HCT116 (cell line): ENCODE results near the gene TMEM89. TPM values are rescaled to one million over a fixed set of nuclear protein-coding genes. Genes with fewer than 3 reads are reported as not detected.

Experiments used
- ATAC-seq: fragments of 200-7000 bp; cut with Tn5 transposase; 2 replicates; pipeline ENCODE4 v1.9.1; 2020; ENCODE audit warnings: mild to moderate bottlenecking, moderate library complexity
- BruUV-seq: library from RNA; stranded (reverse); fragments of 400-500 nt; replicated peaks from 2 replicates; lab custom pipeline; 2021; lab: Mats Ljungman, UMichigan
- CTCF ChIA-PET: fragments of 300-600 bp; sonication (Branson Sonifier 250); formaldehyde crosslinking; loops from one replicate; lab custom pipeline; 2021; ENCODE audit warnings: antibody characterized with exemption; lab: Charles Lee
- POLR2A ChIA-PET: fragments of 300-600, 350-600 bp; sonication (Branson Sonifier 250); formaldehyde crosslinking; loops from one replicate; lab custom pipeline; 2021; ENCODE audit warnings: antibody characterized with exemption; lab: Charles Lee
- RAD21 ChIA-PET, 2 experiments: fragments of 300-600 bp; sonication (Branson Sonifier 250); formaldehyde crosslinking; loops; one replicate each; lab custom pipeline; 2023; ENCODE audit warnings: low total read pairs in 2 of 2; ENCODE audit not compliant: uncharacterized antibody in 2 of 2, unreplicated experiment in 2 of 2, low non-redundant PET in 1 of 2; lab: Charles Lee
- DNase-seq: peaks from one replicate; pipeline ENCODE4 v3.0.0-alpha.2; 2010; ENCODE audit warnings: low read depth, low spot score
- H2AFZ ChIP-seq: fragments of 200-600 bp; shearing (Covaris generic), sonication (generic); 2 replicates; pipeline ENCODE4 v1.6.1; 2017; ENCODE audit warnings: low read depth, mixed run types, mixed read lengths, antibody characterized with exemption, low read length; ENCODE audit not compliant: poor library complexity, severe bottlenecking
- H3K27ac ChIP-seq: 2 replicates; pipeline ENCODE4 v1.5.1; 2012; ENCODE audit warnings: low read depth, low read length
- H3K27me3 ChIP-seq: fragments of 200-600 bp; sonication (generic); 2 replicates; pipeline ENCODE4 v1.6.1; 2016; ENCODE audit warnings: mixed run types, low read length, mixed read lengths; ENCODE audit not compliant: insufficient read depth
- H3K36me3 ChIP-seq, 2 experiments: fragments of 200-500 bp in 1 of 2; fragments of 200-600 bp in 1 of 2; sonication (Bioruptor generic) in 1 of 2; sonication (generic) in 1 of 2; 2 replicates each; pipeline versions ENCODE4 v1.5.1 to v1.6.1; 2014 to 2016; ENCODE audit warnings: low read length in 2 of 2, inconsistent platforms in 1 of 2, mixed read lengths in 1 of 2, mixed run types in 1 of 2; ENCODE audit not compliant: insufficient read depth in 2 of 2, control insufficient read depth in 1 of 2
- H3K4me1 ChIP-seq, 2 experiments: fragments of 200-600 bp in 1 of 2; sonication (generic) in 1 of 2; 2 replicates each; pipeline versions ENCODE4 v1.5.1 to v1.6.1; 2012 to 2017; ENCODE audit warnings: low read length in 2 of 2, inconsistent platforms in 1 of 2, mild to moderate bottlenecking in 1 of 2, mixed read lengths in 1 of 2, mixed run types in 1 of 2, moderate library complexity in 1 of 2; ENCODE audit not compliant: insufficient read depth in 2 of 2, control insufficient read depth in 1 of 2
- H3K4me2 ChIP-seq: fragments of 200-600 bp; sonication (generic); 2 replicates; pipeline ENCODE4 v1.6.1; 2017; ENCODE audit warnings: mixed run types, low read length, mixed read lengths
- H3K4me3 ChIP-seq, 2 experiments: fragments of 200-600 bp in 1 of 2; sonication (generic) in 1 of 2; replicated peaks in 1 of 2; 2 replicates each; pipeline ENCODE4 v1.5.1; 2011 to 2016; ENCODE audit warnings: low read length in 2 of 2, control low read depth in 1 of 2, low read depth in 1 of 2, mild to moderate bottlenecking in 1 of 2, mixed read lengths in 1 of 2, mixed run types in 1 of 2
- H3K79me2 ChIP-seq: fragments of 200-600 bp; sonication (generic); 2 replicates; pipeline ENCODE4 v1.6.1; 2017; ENCODE audit warnings: mild to moderate bottlenecking, mixed run types, low read length, moderate library complexity, mixed read lengths; ENCODE audit not compliant: insufficient read depth
- H3K9ac ChIP-seq: fragments of 200-600 bp; sonication (generic); 2 replicates; pipeline ENCODE4 v1.6.1; 2016; ENCODE audit warnings: low read length, mixed read lengths
- H3K9me2 ChIP-seq: fragments of 200-600 bp; sonication (generic), shearing (Covaris generic); 2 replicates; pipeline ENCODE4 v1.6.1; 2017; ENCODE audit warnings: mixed run types, mild to moderate bottlenecking, moderate library complexity; ENCODE audit not compliant: insufficient read depth
- H3K9me3 ChIP-seq, 2 experiments: fragments of 200-500 bp in 1 of 2; fragments of 200-600 bp in 1 of 2; sonication (Bioruptor generic) in 1 of 2; sonication (generic) in 1 of 2; 2 replicates each; pipeline ENCODE4 v1.6.1; 2014 to 2017; ENCODE audit warnings: low read length in 2 of 2, mixed read lengths in 2 of 2, inconsistent platforms in 1 of 2, low read depth in 1 of 2, mild to moderate bottlenecking in 1 of 2, mixed run types in 1 of 2, moderate library complexity in 1 of 2; ENCODE audit not compliant: control insufficient read depth in 1 of 2, insufficient read depth in 1 of 2
- H4K20me1 ChIP-seq: fragments of 200-600 bp; sonication (generic), shearing (Covaris generic); 2 replicates; pipeline ENCODE4 v1.6.1; 2017; ENCODE audit warnings: mixed run types, mild to moderate bottlenecking, moderate library complexity; ENCODE audit not compliant: insufficient read depth
- CBX3 ChIP-seq: IDR thresholded peaks from 2 replicates; pipeline ENCODE4 v1.6.1; 2012; ENCODE audit warnings: low read depth
- CEBPB ChIP-seq: IDR thresholded peaks from 2 replicates; pipeline ENCODE4 v1.6.1; 2012; ENCODE audit warnings: low read depth
- EGR1 ChIP-seq: IDR thresholded peaks from 2 replicates; pipeline ENCODE4 v1.6.1; 2012; ENCODE audit warnings: low read depth
- ELF1 ChIP-seq: IDR thresholded peaks from 2 replicates; pipeline ENCODE4 v1.6.1; 2012; ENCODE audit warnings: low read depth, borderline replicate concordance
- EZH2phosphoT487 ChIP-seq: fragments of 200-600 bp; IDR thresholded peaks from 2 replicates; pipeline ENCODE4 v1.6.1; 2018; ENCODE audit warnings: antibody characterized with exemption, borderline replicate concordance
- FOSL1 ChIP-seq: IDR thresholded peaks from 2 replicates; pipeline ENCODE4 v1.6.1; 2012; ENCODE audit warnings: low read depth
- JUND ChIP-seq: IDR thresholded peaks from 2 replicates; pipeline ENCODE4 v1.6.1; 2012
- POLR2A ChIP-seq: IDR thresholded peaks from 2 replicates; pipeline ENCODE4 v1.7.0; 2011; ENCODE audit warnings: borderline replicate concordance; ENCODE audit not compliant: insufficient read depth, insufficient read length; ENCODE audit errors: extremely low read depth
- POLR2AphosphoS5 ChIP-seq: IDR thresholded peaks from 2 replicates; pipeline ENCODE4 v1.6.1; 2011; ENCODE audit warnings: mild to moderate bottlenecking, low read depth, low read length, moderate library complexity
- RAD21 ChIP-seq: IDR thresholded peaks from 2 replicates; pipeline ENCODE4 v1.6.1; 2012; ENCODE audit warnings: low read depth, mild to moderate bottlenecking
- SIN3A ChIP-seq: IDR thresholded peaks from 2 replicates; pipeline ENCODE4 v1.6.1; 2012; ENCODE audit warnings: low read depth
- SP1 ChIP-seq: IDR thresholded peaks from 2 replicates; pipeline ENCODE4 v1.6.1; 2012; ENCODE audit warnings: low read depth
- SRF ChIP-seq: IDR thresholded peaks from 2 replicates; pipeline ENCODE4 v1.6.1; 2012; ENCODE audit warnings: low read depth
- TCF7L2 ChIP-seq: IDR thresholded peaks from 2 replicates; pipeline ENCODE4 v1.7.0; 2011; ENCODE audit warnings: borderline replicate concordance, inconsistent platforms; ENCODE audit not compliant: insufficient read depth, insufficient read length; ENCODE audit errors: extremely low read depth
- YY1 ChIP-seq: IDR thresholded peaks from 2 replicates; pipeline ENCODE4 v1.6.1; 2011; ENCODE audit warnings: low read length, low read depth, moderate library complexity, mild to moderate bottlenecking; ENCODE audit not compliant: insufficient replicate concordance; ENCODE audit errors: extremely low read depth
- ZFX ChIP-seq: fragments of 450-650 bp; IDR thresholded peaks from 2 replicates; pipeline ENCODE4 v1.6.1; 2017
- ZNF274 ChIP-seq: fragments of 200-500 bp; sonication (Bioruptor generic); IDR thresholded peaks from 2 replicates; pipeline ENCODE4 v1.6.1; 2014; ENCODE audit warnings: mild to moderate bottlenecking, low read depth, low read length, inconsistent platforms
- intact Hi-C: fragments of 100-400 bp; cut with micrococcal nuclease; formaldehyde crosslinking; loops from 2 replicates; pipeline ENCODE4 v1.10.0; 2022
- total RNA-seq: library from RNA; stranded (reverse); gene quantifications from one replicate; pipeline ENCODE4 v1.2.1, GENCODE V29; 2021; ENCODE audit not compliant: unreplicated experiment
- TF ChIP-seq, protein P1 (sequence below): IDR thresholded peaks from 2 replicates; pipeline ENCODE4 v1.6.1; 2012
- TF ChIP-seq, protein P2 (sequence below): IDR thresholded peaks from 2 replicates; pipeline ENCODE4 v1.6.1; 2012; ENCODE audit warnings: low read depth
- TF ChIP-seq, protein P3 (sequence below): IDR thresholded peaks from 2 replicates; pipeline ENCODE4 v1.6.1; 2012
- TF ChIP-seq, protein P4 (sequence below), 3 experiments: fragments of 200-600 bp in 1 of 3; sonication (generic) in 1 of 3; IDR thresholded peaks in 2 of 3; conservative IDR thresholded peaks in 1 of 3; 2 replicates each; pipeline ENCODE4 v1.5.1; 2012 to 2017; ENCODE audit warnings: low read depth in 2 of 3, low read length in 2 of 3, antibody characterized with exemption in 1 of 3, borderline replicate concordance in 1 of 3, control low read depth in 1 of 3, mild to moderate bottlenecking in 1 of 3, mixed read lengths in 1 of 3, mixed run types in 1 of 3, moderate library complexity in 1 of 3; ENCODE audit not compliant: insufficient read depth in 1 of 3

Gene TMEM89
- total RNA-seq, 1 experiment from 2014 or later = 0.49 TPM

DNA sequence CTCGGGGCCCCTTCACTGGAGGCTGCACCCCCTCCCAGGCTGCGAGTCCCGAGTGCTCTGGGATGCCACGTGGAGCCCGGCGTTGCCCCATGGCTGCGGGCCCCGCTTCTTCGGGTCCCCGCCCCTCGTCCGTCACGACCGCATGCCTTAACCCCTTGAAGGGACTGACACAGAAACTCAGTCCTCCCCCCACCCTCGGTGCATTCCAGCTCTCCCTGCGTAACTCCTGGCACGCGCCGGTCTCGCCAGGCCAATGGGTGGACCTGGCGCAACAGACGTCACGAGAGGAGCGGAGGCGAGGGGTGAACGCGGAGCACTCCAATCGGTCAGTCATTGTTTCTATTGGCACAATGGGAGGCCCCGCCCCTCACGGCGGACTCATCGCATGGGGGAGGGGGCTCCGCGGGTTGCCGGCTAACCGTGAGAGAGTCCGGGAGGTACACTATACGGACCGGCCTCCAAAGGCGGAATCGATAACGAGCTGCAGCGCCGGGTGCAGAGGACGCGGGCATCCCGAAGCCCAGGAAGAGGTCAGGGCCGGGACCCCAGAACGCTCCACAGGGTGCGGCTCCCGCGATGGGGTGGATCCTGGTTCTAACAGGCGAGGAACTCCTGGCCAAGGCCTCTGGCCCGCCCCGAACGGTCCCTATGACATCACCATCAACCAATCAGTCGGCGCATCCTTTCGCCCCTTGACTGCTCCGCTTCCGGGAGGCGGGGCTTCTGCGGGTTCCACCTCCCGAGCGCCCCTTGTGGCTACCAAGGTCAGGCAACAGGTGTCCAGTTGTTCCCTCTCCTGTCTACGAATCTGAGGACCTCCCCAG lies 42.1 kb upstream of the TMEM89 start:
- ChIA-PET RAD21 (interaction anchor here in 1 of 2 experiments (0.7 to 1.6 kb wide), 2 partner anchors 28 to 227 kb away, joined by 3 to 4 read pairs; partner anchors contain the start of gene SLC26A6), CTCF (interaction anchor here (1.0 to 2.2 kb wide), 9 partner anchors 12 to 263 kb away, joined by 3 to 12 read pairs (median 4); partner anchors contain the start of genes NCKIPSD, PFKFB4 and SLC26A6), POLR2A (interaction anchor here (0.9 to 2.6 kb wide), 9 partner anchors 11 to 357 kb away, joined by 3 to 15 read pairs (median 3); partner anchors contain the start of genes NCKIPSD and SLC26A6)
- Histone ChIP-seq H3K27ac (peak overlapping the region; percentile 77), H3K4me1 (peaks cover 8 to 20% of the 10 kb centered on the region in 2 experiments), H3K9me3 (peaks cover 0 to 6% of the 10 kb centered on the region in 2 experiments; a peak in 1 of 4 replicates), H3K9ac (peak overlapping the region; percentile 75), H2AFZ (no peak overlapping the region), H3K9me2 (no peaks in the 10 kb centered on the region), H3K27me3 (no peaks in the 10 kb centered on the region), H3K4me2 (peak overlapping the region; percentile 76), H4K20me1 (no peaks in the 10 kb centered on the region), H3K4me3 (peak overlapping the region; percentile 55 to 56), H3K79me2 (no peaks in the 10 kb centered on the region), H3K36me3 (no peaks in the 10 kb centered on the region)
- ATAC-seq (peak; percentile 90), DNase-seq (peak; percentile 98)
- intact Hi-C loops = loop anchor here (10.0 kb wide), 1 partner anchor 109 kb away; the partner anchor contains the start of gene PFKFB4
- no TSS peak for BruUV-seq
- no peak for TF ChIP-seq ELF1
- no peak for TF ChIP-seq EZH2phosphoT487
- no peak for TF ChIP-seq SP1
- TF ChIP-seq, protein P1, sequence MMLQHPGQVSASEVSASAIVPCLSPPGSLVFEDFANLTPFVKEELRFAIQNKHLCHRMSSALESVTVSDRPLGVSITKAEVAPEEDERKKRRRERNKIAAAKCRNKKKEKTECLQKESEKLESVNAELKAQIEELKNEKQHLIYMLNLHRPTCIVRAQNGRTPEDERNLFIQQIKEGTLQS = no peak
- TF ChIP-seq, protein P2, sequence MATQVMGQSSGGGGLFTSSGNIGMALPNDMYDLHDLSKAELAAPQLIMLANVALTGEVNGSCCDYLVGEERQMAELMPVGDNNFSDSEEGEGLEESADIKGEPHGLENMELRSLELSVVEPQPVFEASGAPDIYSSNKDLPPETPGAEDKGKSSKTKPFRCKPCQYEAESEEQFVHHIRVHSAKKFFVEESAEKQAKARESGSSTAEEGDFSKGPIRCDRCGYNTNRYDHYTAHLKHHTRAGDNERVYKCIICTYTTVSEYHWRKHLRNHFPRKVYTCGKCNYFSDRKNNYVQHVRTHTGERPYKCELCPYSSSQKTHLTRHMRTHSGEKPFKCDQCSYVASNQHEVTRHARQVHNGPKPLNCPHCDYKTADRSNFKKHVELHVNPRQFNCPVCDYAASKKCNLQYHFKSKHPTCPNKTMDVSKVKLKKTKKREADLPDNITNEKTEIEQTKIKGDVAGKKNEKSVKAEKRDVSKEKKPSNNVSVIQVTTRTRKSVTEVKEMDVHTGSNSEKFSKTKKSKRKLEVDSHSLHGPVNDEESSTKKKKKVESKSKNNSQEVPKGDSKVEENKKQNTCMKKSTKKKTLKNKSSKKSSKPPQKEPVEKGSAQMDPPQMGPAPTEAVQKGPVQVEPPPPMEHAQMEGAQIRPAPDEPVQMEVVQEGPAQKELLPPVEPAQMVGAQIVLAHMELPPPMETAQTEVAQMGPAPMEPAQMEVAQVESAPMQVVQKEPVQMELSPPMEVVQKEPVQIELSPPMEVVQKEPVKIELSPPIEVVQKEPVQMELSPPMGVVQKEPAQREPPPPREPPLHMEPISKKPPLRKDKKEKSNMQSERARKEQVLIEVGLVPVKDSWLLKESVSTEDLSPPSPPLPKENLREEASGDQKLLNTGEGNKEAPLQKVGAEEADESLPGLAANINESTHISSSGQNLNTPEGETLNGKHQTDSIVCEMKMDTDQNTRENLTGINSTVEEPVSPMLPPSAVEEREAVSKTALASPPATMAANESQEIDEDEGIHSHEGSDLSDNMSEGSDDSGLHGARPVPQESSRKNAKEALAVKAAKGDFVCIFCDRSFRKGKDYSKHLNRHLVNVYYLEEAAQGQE = no peak
- TF ChIP-seq ZNF274 = no peak
- TF ChIP-seq TCF7L2 = peak; percentile 56
- TF ChIP-seq POLR2A = peak; percentile 35
- TF ChIP-seq SIN3A = no peak
- no peak for TF ChIP-seq RAD21
- TF ChIP-seq ZFX = peak; percentile 29; the same call in 1 of the 2 replicates
- peak; percentile 47 for TF ChIP-seq YY1
- TF ChIP-seq, protein P3, sequence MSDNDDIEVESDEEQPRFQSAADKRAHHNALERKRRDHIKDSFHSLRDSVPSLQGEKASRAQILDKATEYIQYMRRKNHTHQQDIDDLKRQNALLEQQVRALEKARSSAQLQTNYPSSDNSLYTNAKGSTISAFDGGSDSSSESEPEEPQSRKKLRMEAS = no peak
- peak; percentile 81 for TF ChIP-seq POLR2AphosphoS5
- TF ChIP-seq, protein P4, sequence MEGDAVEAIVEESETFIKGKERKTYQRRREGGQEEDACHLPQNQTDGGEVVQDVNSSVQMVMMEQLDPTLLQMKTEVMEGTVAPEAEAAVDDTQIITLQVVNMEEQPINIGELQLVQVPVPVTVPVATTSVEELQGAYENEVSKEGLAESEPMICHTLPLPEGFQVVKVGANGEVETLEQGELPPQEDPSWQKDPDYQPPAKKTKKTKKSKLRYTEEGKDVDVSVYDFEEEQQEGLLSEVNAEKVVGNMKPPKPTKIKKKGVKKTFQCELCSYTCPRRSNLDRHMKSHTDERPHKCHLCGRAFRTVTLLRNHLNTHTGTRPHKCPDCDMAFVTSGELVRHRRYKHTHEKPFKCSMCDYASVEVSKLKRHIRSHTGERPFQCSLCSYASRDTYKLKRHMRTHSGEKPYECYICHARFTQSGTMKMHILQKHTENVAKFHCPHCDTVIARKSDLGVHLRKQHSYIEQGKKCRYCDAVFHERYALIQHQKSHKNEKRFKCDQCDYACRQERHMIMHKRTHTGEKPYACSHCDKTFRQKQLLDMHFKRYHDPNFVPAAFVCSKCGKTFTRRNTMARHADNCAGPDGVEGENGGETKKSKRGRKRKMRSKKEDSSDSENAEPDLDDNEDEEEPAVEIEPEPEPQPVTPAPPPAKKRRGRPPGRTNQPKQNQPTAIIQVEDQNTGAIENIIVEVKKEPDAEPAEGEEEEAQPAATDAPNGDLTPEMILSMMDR (IDR thresholded peaks at IDR 0.05 in 2 of 3, conservative IDR thresholded peaks at IDR 0.05 in 1 of 3; ENCODE audit: borderline replicate concordance in 1 of 3, insufficient read depth in 1 of 3, low read depth in 2 of 3, low read length in 2 of 3) = peak in 2 of 3 experiments; percentile 87 to 92; a peak in 4 of 6 replicates
- TF ChIP-seq CEBPB = no peak
- TF ChIP-seq EGR1 = no peak
- TF ChIP-seq FOSL1 = no peak
- no peak for TF ChIP-seq CBX3
- no peak for TF ChIP-seq JUND
- TF ChIP-seq SRF = no peak
